HG02588 (cell line): ENCODE measurements around the gene VPS26B.
"Not testable (repeated sequence)": the region's sequence is repeated elsewhere in the genome, so short reads cannot be mapped to it uniquely, and the experiment has no call there.

Experiments
- ATAC-seq: cut with Tn5 transposase; IDR thresholded peaks from one replicate; pipeline ENCODE4 v1.9.1; 2021; ENCODE audit warnings: mild to moderate bottlenecking, moderate library complexity; ENCODE audit not compliant: unreplicated experiment

The VPS26B gene

DNA sequence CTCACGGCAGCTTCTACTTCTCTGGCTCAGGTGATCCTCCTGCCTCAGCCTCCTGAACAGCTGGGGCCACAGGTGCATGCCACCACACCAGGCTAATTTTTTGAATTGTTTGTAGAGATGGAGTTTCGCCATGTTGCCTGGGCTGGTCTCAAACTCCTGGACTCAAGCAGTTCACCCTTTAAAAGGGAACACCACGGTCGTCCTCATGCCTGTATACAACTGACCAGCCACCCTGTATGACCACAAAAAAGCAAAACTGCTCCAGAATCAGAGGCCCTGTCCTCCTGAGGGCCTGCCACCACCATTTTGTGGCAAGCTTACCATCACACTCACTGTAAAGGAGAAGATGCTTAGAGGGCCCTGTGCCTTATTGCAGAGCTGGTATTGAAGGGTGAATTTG lies 53.9 kb downstream of the VPS26B start:
- ATAC-seq = no peak

DNA sequence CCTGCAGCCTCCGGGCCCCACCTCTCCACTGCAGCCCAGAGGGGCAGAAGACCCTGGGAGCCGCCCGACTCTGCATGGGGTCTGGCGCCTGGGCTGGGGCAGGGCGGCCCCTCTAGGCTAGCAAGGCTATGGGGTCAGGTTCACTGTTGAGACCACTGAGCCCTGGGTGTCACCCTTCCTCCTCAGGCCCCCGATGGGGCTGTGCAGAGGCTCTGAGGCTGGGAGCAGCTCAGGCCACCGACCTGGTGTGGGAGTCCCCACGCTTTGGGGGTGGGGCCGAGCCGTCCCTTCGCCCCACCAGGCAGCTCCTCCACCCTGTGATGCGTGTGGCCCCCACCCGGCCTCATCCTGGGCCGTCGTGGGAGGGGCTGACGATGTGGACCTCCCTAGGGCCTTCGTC lies 57.2 kb downstream of the VPS26B start:
- not testable (repeated sequence) for ATAC-seq

DNA sequence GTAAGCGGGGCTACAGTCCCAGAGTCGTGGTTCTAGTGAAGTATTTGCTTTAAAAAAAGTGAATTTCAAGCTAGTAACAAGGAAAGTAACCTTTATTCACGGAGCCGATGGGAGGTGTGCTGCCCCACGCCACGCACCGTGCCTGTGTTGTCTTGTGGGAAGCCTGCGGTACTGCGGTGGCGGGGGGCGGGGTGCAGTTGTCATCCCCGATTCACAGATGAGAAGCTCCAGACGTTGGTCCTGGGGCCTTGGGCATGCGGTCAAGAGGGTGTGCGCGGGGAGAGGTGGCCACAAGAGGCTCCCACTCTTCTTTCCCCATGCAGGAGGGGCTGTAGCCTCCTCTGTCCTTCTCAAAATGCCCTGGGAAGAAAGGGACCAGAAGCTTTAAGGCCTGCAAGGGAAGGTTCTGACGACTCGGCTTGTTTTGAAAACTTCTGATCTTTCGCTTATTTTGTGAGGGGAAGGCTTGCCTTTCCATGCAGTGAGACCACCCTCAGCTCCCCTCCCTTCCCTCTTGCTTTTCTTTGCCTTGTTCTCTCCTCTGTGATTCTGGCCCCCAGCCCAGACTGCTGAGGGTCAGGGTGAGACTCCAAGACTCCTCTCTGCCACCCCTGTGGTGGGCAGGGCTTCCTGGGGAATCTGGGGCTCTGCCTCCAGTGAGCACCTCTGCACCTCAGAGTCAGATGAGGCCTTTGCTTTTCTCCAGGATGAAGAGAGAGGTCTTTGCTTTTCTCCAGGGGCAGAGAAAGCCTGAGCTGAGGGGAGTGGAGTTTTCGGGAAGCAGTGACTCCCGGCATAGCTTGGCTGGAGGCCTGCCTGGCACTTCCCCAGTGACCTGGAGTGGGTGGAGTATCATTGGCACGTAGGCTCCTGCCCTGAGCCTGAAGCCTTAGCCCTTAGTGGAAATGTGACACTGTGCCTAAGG lies 57.9 kb downstream of the VPS26B start:
- no peak for ATAC-seq

DNA sequence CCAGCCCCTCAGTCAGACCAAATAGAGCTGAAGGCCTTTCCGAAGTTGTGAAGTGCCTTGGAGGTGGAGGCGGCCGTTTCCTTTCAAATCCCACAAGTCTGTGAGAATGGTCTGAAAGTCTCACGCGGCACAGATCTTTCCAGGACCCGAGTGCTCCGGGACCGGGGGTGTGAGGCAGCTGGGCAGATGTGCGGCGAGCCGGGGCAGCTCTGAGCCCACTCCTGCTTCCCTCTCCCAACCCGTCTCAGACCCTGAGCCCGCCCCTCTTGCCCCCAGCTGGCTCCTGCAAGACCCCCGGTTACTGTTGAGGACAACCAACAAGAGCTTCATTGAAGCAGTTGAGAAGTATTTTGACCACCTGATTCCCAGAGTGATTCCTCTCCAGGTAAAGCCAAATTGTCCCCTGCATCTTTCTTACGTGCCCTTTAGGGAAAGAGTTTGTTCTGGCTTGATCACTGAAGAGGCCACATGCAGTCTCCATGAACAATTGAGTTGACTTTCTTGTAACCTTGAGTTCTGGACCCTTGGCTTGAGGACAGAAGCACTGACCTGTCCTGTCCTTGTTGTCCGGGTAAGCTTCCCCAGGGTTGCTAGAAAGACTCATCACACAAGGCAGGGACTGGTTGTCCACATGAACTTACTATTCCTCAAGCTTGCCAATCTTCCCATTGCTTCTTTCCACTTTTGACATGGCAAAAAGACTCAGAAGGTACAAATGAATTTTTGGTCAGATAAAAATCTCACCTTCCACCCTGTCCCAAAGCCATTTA lies 59.2 kb downstream of the VPS26B start:
- ATAC-seq = no peak

DNA sequence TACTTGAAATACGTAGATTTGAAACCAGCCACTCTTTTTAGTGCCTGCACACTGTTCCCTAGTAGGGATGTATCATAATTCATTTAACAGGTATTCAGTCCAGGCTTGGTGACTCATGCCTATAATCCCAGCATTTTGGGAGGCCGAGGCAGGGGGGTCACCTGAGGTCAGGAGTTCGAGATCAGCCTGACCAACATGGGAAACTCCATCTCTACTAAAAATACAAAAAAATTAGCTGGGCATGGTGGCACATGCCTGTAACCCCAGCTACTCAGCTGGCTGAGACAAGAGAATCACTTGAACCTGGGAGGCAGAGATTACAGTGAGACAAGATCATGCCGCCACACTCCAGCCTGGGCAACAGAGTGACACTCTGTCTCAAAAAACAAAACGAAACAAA lies 59.9 kb downstream of the VPS26B start:
- not testable (repeated sequence) for ATAC-seq

DNA sequence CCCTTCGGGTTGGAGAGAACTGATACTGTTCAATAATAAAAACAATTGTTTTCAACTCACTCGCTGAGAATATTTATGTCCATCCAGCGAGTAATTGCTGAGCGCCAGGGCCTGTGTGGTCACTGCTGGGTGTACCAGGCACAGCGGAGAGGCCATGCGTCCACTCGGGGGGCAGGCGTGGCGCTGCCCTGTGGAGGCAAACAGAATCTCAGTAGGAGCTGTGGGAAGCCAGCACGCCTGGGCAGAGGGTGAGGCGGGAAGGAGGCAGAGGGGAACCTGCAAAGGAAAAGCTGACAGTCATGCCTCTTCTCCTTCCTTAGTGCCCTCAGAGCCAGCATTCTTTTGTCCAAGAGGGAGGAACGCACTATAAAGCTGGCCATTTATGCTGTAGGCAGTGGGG lies 63.1 kb downstream of the VPS26B start:
- ATAC-seq = no peak

DNA sequence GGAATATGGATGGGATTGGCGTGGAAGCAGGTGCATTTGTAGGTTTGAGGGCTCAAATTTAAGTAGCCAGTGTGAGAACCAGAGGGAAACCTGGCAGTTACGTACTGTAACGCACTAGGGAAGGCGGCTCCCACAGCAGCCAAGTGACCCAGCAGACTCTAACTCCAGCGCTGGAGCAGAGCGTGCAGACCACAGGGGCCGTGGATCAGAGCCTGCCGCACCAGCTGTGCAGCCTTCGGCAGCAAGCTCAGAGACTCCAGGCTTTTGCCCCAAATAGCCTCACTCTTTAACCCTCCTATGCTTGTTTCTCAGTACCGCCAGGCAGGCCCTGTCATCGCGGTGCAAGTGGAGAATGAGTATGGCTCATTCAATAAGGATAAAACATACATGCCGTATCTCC lies 64.0 kb downstream of the VPS26B start:
- ATAC-seq = no peak

DNA sequence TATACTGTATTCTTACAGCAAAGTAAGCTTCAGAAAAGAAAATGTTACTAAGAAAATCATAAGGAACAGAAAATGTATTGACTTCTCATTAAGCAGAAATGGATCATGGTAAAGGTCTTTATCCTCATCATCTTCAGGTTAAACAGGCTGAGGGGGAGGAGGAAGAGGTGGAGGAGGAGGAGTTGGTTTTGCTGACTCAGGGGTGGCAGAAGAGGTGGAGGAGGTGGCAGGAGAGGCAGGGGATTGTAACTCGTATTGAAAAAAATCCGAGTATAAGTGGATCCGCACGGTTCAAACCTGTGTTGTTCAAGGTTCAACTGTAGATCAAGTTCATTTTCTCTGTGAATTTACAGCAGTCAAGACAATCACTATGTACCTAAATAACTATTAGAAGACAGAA lies 64.7 kb downstream of the VPS26B start:
- ATAC-seq = no peak

DNA sequence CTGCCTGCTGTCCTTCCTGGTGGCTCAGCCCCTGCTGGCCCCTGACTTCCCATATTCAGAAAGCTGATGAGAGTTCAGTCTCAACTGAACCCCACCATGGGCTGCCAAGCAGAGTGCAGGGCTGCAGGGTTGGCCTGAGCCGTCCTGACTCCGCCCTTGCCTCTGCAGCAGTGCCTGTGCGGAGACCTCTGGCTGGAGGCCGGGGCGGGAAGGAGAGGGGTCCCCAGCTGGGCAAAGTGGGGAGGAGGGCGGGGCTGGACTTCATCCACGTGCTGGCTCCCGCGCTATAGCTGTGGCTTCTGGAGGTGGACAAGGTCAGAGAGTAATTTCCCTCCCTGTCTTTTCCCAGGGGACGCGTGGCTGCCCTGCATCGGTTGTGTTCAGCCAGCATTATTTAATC lies 65.3 kb downstream of the VPS26B start:
- ATAC-seq = no peak

DNA sequence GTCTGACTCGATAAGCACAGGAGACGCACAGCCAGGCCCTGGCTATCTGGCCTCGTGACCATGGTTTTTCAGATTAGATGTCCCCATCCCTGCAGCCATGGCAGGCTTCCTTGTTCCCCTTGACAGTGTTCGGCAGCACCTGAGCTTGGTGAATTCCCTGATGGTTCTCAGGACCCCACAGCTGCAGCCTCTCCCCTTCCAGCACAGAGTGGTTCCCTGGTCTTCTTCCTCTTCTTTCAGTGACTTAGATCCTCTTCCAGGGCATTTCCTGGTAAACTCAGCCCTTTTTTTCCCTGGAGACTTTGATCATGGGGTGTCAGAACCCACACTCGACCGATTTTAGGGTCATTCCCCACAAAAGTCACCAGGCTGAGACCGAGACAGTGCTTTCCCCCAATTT lies 66.2 kb downstream of the VPS26B start:
- no peak for ATAC-seq

DNA sequence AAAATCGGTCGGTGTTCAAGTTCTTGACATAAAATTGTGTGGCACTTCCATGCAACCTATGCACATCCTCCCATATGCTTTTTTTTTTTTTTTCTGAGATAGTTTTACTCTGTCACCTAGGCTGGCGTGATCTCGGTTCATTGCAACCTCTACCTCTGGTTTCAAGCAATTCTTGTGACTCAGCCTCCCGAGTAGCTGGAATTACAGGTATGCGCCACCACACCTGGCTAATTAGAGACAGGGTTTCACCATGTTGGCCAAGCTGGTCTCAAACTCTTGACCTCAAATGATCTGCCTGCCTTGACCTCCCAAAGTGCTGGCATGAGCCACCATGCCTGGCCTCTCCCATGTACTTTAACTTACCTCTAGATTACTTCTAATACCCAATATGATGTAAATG lies 66.7 kb downstream of the VPS26B start:
- ATAC-seq = no peak

DNA sequence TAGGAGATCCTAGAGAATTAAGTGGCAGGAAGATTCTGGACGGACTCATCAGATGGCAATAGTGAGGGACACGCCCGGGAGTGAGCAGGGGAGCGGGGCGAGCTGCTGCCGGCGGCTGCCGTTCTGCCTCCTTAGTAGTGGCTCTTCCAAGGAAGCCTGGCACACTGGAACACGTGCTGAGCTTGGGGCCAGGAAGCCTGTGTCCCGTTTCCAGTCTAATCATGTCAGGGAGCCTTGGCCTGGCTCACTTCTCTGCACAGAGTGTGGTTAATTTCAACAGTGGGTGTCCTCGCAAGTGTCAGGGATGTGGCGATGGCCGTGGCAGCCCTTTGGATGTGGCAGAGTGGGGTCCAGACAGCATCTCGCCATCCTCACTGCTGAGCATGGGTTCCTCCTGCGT lies 68.2 kb downstream of the VPS26B start:
- ATAC-seq = no peak

DNA sequence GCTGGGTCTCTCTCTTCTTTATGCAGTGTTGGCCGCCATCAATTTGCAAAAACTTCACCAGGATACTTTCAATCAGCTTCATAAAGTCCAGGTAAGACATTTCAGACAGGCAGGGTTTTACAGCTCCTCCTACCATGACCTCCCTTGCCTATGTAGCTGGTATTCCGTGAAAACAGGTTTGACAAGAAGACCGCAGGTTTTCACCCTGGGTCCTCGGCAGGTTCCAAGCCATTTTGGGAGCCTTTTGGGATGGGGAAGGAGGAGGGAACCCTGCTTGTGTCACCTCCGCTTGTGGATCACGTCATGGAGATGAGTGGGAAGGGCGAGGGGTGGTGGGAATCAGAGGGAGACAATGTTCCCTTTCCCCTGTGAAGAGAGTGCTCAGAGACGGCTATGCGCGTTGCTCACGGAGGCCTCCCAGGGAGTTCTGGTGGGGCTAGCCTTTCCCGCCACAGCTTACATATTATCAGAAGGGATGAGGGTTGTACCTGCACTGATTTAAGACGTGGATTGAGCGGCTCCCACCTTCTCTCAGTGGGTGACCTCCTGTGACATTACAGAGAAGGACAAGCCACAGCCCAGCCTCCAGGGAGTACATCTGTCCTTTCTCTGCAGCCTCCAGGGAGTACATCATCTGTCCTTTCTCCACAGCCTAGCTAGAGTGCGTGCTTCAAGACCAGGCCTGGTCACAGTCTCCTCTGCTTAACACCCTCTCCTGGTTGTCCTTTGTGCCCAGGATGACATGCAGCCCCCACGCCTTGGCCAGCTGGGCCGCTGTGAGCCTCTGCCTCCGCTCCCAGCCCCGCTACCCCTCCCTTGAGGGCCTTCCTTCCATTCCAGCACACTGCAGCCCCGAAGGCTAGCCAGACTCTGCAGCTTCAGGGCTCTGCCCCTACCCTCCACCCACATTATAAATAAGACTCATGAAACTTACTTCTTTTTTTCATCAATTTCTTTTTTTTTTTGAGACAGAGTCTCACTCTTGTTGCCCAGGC lies 68.9 kb downstream of the VPS26B start:
- ATAC-seq = no peak

DNA sequence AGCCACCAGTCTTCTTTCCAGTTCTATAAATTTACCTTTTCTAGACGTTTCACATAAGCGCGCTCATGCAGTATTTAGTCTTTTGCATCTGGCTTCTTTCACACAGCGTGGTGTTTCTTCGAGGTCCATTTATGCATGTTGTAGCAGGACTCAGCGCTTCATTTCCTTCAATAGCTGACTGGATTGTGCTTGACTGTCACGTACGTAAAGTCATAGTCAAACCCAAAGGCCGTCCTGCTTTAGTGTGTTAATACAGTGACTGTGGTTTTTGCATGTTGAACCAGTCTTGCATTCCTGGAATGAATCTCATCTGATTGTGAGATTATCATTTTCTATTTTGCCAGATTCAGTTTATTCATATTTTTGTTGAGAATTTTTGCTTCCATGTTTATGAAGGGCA lies 70.2 kb downstream of the VPS26B start:
- no peak for ATAC-seq
